RCC 7860 (cell line): Measurements from ENCODE around the gene PELI2.
"Not testable (repeated sequence)": the region's sequence is repeated elsewhere in the genome, so short reads cannot be mapped to it uniquely, and the experiment has no call there.

Source experiments
- DNase-seq: peaks from one replicate; pipeline ENCODE4 v3.0.0-alpha.2; 2015; ENCODE audit warnings: low spot score
- FAIRE-seq: peaks from 2 replicates; lab custom pipeline; 2012; peaks lifted over from hg19 to GRCh38; lab: Jason Lieb, UNC

The PELI2 gene

DNA sequence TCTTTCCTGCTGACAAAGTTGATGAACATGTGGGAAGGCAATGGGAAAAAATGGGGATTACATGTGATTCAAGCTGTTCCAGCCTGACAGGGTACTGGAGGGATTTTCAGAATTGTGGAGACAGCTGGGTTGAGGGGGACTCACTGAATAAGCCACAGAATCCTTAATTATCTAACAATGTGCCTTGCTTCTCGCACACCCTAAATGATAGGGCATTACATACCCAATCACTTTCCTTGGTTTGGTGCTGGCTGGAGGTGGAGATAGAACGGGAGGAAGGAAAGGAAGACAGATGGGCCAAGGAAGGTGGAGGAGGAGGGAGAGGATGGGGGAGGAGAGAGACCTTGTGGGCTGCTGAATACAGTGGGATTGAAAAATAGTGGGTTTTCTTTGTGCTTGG lies 20.7 kb downstream of the PELI2 start:
- FAIRE-seq: no peak

DNA sequence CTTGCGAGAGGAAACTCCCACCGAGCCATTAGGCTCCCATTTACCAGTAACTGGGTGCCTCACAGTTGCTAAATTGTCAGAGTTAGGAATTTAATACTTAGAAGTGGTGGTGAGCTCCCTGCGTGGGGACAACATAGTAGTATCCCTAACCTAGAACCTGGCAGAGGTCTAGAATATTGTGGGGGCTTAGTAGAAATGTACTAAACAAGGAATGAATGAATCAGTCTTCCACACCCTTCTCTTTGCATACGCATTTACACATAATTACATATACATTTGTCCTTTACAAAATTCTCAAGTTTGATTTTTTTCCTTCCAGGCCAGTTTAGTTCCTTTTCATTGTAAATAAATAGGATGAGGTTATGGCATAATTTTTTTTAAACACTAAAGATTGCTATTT lies 24.1 kb downstream of the PELI2 start:
- FAIRE-seq (no peak), DNase-seq (no peak)

More for the DNA sequence above, 20.7 kb downstream of the PELI2 start:
- no peak for DNase-seq

GRCh38 chr14:56143025-56143424 lies 24.8 kb downstream of the PELI2 start:
- DNase-seq (no peak), FAIRE-seq (no peak)

DNA sequence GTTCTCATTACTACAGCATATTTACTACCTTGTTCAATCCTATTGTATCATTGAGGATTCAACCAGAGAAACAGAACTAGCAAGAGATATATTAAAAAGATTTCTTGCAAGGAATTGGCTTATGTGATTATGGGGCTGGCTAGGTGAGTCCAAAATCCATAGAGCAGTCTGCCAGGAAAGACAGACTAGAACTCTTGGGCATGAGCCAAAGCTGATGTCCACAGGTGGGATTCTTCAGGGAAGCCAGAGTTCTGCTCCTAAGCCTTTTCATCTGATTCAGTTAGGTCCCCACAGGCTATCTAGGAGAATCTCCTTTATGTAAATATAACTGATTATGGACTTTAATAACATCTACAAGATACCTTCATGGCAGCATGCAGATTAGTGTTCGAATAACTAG lies 26.0 kb downstream of the PELI2 start:
- no peak for FAIRE-seq
- no peak for DNase-seq

DNA sequence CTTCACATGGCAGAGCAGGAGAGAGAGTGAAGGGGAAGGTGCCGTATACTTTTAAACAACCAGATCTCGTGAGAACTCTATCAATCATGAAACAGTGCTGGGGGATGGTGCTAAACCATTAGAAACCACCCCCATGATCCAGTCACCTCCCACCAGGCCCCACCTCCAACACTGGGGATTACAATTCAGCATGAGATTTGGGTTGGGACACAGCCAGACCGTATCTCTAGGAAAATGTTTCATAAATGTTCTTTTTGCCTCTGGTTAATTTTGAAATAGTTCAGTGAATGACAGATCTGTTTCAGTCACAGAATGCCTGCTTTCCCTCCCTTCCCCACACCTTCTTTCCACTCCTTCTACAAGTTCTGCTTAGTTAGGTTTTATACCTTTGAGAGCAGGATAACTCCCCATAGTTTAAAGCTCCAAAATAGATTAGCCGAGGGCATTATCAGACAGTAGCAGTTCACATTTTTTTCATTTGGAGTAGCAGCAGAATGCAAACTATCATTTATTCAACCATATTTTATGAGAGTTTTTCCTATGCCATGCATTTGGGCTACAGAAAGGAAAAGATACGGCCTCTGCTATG lies 27.1 kb downstream of the PELI2 start:
- FAIRE-seq (no peak), DNase-seq (no peak)

DNA sequence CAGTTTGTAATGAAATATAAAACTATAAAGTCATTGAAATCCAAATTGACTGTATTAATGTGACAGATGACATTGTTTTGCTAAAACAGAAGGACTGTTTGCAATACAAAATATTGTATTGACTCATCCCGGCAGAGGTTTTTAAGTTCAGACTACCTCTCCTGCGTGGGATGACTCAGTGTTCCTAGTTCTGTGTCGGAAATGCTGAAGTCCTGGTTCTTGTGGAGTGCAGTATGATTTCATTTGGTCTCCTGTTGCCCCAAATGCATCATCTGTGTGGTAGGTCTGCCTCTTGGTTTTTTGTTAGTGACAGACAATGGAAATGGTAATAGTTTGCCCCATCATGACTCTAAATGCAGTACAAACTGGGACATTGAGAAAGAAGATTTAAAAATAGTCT lies 27.8 kb downstream of the PELI2 start:
- no peak for FAIRE-seq

DNA sequence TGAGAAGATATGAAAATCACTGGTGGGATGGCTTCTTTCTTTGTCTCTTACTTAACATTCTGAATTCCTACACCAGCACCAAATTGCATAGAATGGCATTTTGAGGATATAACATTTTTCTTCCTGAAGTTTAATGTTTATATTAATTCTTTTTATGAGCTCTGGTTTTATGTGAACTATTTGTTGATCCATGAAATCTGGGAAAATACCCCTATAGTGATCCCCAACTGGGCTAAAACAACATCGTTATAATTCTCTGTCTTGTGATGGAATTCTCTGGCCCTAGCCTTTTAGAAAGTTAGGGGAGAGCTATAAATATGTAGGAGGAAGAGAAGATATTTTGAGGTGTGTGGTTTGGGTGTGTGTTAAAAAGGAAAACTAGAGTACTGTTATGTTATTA lies 29.2 kb downstream of the PELI2 start:
- FAIRE-seq (no peak), DNase-seq (no peak)

More for the DNA sequence above, 27.8 kb downstream of the PELI2 start:
- no peak for DNase-seq

- DNase-seq: no peak
- no peak for FAIRE-seq
These were observed 30.0 kb downstream of the PELI2 start for GRCh38 chr14:56147986-56148901.

GRCh38 chr14:56149151-56149550 lies 30.9 kb downstream of the PELI2 start:
- FAIRE-seq: no peak
- DNase-seq: no peak

DNA sequence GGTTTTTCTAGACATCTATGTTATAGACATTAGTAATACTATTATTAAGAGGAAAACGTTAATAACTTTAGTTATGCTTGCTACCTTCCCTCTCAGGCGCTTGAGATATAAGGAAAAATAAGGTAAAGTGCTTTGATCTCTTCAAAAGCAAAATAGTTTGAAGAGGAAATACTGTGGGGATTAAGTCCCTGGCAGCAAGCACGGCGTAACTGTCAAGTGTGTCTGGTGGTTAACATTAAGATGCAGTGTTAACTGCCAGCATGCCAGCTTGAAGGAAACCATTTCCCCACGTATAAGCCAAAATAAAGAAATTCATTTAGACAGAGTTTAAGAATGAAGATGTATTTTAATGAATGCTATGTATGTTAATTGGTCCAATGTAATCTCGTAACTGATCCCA lies 31.8 kb downstream of the PELI2 start:
- FAIRE-seq (no peak), DNase-seq (no peak)

GRCh38 chr14:56150645-56151345 lies 32.6 kb downstream of the PELI2 start:
- DNase-seq (no peak), FAIRE-seq (no peak)

DNA sequence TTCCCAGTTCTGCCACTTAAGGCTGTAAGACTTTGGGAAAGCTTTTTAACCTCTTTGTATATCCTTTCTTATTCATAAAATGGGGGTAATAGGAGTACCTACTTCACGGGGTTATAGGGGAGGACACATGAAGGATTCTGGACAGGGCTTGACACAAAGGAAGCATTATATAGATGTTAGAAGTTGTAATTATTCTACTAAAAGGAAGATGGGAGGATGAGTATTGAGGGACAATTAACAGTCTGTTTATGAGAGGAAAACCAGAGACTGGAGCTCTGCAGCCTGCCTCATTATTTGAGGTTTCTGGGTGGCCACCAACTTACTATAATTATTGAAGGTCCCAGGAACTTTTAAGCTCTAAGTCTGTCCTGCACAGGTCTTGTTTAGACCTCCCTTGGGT lies 34.0 kb downstream of the PELI2 start:
- DNase-seq (no peak), FAIRE-seq (no peak)

DNA sequence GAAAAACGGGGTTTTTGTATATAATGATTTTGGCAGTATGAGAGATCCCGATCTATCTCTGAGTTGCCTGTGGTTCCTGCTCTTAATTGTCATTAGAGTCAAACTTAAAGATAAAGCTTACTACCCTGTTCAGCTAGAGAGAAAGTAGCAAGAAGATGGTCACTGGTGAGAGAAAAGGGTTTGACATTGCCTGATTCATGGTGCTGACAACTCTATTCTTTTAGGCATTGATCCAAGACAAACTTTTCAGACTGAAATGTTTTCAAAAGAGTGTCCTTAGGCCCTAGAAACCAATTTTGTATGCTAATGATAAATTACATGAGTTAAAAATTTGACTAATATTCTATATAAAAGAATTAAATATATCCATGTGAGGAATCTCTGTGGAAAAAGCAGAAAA lies 35.1 kb downstream of the PELI2 start:
- DNase-seq: no peak
- no peak for FAIRE-seq

DNA sequence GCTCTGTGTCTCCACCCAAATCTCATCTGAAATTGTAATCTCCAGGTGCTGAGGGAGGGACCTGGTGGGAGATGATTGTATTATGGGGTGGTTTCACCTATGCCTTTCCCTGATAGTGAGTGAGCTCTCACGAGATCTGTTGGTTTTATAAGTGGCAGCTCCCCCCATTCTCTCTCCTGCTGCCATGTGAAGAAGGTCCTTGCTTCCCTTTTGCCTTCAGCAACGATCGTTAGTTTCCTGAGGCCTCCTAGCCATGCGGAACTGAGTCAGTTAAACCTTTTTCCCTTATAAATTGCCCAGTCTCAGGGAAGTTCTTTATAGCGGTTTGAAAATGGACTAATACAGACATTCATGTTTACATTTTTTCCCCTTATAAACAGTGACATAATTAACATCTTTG lies 36.1 kb downstream of the PELI2 start:
- no peak for FAIRE-seq
- no peak for DNase-seq

DNA sequence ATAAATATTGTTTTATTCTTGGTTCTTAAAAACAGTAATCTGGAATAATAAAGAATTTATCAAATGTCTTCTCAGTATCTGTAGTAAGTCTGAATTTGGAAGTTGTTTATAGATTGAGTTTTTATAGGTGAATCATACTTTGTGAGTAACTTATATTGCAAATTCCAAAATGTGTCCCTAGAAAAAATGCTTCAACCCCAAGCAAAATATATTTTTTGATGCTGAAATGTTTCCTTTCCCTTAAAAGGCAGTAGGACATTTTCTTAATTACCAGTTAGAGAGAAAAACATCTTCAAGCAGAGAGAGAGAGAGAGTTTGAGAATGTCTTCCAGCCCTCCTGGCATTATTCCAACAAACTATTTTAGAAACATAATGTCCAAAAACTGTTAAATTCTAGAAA lies 37.9 kb downstream of the PELI2 start:
- DNase-seq (no peak), FAIRE-seq (no peak)

DNA sequence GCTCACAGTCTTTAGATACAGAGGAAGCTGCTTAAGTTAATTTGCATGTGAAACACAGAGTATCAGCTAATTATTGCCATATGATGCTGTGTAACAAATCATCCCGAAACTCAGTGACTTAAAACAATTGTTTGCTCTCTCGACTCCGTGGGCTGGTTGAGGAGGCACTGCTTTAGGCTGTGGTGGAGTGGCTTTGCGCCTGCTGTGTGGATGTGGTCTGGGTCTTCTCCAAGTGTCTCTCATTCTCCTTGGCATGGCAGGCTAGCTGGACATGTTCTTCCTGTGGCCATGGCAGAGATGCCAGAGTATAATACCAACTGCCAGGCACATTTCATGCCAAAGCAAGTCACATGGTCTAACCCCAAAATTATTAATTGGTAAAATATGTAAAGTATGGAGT lies 40.9 kb downstream of the PELI2 start:
- FAIRE-seq (no peak), DNase-seq (no peak)

- no peak for FAIRE-seq
- no peak for DNase-seq
These were observed 41.9 kb downstream of the PELI2 start for GRCh38 chr14:56160088-56160487.

GRCh38 chr14:56161658-56162057 lies 43.4 kb downstream of the PELI2 start:
- FAIRE-seq (no peak), DNase-seq (no peak)

- no peak for DNase-seq
- no peak for FAIRE-seq
These were observed 44.3 kb downstream of the PELI2 start for GRCh38 chr14:56162476-56162875.

GRCh38 chr14:56166579-56166978 lies 48.4 kb downstream of the PELI2 start:
- FAIRE-seq, DNase-seq: not testable (repeated sequence)

- no peak for FAIRE-seq
- DNase-seq: no peak
These were observed 49.9 kb downstream of the PELI2 start for GRCh38 chr14:56168007-56168616.
